NCI-H1105 (cell line): ENCODE data around the gene CEACAM18.
"Not testable (repeated sequence)": the region's sequence is repeated elsewhere in the genome, so short reads cannot be mapped to it uniquely, and the experiment has no call there.

Source experiments
- DNase-seq: peaks from one replicate; lab custom pipeline; 2025; lab: John Stamatoyannopoulos, UW

Gene CEACAM18

DNA sequence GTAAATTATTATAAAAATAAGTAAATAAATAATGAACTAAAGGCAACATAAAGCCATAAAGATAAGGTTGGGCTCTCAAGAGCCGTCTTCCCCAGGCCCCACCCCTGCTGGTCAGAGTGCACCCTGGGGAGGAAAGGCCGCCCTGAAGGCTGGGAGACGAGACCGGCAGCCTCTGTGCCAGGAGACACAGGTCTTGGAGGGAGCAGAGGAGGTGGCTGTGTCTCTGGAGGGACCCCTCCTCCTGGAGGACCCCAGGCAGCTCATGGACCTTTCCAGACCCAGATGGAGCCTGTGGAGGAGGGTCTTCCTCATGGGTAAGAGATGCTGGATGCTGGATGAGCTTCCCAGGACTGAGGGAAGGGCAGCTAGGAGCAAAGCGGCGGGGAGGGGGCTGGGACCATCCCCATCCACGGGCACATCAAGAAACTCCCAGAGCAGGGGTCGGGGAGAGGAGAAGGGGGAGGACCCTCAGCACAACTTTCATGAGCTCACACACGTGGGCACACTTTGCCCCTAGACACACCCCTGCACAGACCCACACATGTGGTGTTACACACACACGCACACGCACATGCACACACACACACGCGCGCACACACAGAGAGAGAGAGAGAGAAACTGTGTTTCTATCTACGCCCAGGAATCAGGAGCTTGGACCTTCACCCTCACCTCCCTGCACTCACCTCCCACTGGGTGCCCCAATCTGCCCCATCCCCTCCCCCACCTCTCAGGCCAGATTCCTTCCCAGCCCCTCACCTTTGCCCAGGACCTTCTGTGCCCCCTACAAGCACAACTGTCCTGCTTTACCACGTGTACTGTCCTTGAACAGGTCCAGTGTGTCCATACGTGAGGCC lies at the start of gene CEACAM18:
CEACAM18 (plus strand) TSS at position 159 of the 854 bp plus-strand sequence.
- no peak for DNase-seq

GRCh38 chr19:51430221-51430620 lies 48.1 kb upstream of the CEACAM18 start:
- DNase-seq, result no peak

- DNase-seq, result no peak
Observed at GRCh38 chr19:51431124-51431523, 47.2 kb upstream of the CEACAM18 start.

DNA sequence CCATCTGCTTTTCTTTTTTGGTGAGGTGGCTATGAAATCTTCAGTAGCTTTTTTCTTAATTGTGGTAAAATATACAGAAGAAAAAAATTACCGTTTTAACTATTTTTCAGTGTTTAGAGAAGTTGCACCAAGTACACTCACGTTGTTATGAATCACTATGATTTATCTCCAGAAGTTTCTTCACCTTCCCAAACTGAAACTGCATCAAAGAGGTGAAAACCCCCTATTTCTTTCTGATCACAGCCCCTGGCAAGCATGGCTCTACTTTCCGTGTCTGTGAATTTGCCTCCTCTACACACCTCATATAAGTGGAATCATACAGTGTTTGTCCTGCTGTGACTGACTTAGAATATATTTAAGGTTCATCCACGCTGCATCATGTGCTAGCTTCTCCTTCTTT lies 45.3 kb upstream of the CEACAM18 start:
- no peak for DNase-seq

- DNase-seq, result no peak
Observed at GRCh38 chr19:51434456-51434855, 43.9 kb upstream of the CEACAM18 start.

DNA sequence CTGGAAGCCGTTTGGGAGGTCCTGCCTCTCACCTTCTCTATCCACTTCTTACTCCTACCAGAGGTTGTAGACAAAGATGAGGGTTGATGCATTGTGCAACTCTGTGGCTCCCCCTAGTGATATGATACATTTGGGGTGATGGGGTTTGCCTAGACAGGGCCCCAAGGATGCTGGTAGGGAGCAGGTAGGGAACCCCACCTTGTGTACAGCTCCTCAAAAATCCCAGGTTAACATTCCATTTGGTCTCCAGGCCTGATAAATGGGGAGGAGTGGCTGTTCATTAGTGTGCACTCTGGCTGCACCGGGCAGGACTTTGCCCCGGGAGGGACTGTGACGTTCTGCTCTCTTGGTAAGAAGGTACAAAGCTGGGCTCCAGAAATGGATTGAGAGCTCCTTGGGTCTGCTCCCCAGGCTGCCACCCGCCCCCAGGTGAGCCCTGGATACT lies 39.3 kb upstream of the CEACAM18 start:
- no peak for DNase-seq

DNA sequence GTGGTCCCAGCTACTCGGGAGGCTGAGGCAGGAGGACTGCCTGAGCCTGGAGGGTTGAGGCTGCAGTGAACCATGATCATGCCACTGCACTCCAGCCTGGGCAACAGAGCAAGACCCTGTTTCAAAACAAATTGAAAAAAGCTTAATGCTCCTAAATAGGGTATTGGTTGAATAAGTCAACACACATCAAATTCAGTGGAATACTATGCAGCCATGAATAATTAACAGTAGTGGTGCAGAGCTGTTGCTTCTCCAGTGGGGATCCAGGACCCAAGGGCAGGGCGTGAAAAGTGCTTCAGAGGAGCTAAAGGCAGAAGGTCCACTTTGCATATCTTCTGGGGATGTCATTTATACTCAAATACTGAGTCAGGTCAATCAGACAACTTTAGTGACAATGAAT lies 38.3 kb upstream of the CEACAM18 start:
- DNase-seq, result no peak

GRCh38 chr19:51440846-51441409 lies 37.4 kb upstream of the CEACAM18 start:
- no peak for DNase-seq

GRCh38 chr19:51441410-51442390 lies 36.6 kb upstream of the CEACAM18 start:
- DNase-seq, result no peak

DNA sequence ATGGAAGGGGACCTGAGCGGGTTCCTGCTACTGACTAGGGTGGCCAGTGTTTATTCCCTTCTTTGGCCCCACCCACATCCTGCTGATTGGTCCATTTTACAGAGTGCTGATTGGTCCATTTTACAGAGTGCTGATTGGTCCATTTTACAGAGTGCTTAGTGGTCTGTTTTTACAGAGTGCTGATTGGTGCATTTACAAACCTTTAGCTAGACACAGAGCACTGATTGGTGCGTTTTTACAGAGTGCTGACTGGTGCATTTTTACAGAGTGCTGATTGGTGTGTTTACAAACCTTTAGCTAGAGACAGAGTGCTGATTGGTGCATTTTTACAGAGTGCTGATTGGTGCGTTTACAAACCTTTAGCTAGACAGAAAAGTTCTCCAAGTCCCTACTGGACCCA lies 30.8 kb upstream of the CEACAM18 start:
- not testable (repeated sequence) for DNase-seq

DNA sequence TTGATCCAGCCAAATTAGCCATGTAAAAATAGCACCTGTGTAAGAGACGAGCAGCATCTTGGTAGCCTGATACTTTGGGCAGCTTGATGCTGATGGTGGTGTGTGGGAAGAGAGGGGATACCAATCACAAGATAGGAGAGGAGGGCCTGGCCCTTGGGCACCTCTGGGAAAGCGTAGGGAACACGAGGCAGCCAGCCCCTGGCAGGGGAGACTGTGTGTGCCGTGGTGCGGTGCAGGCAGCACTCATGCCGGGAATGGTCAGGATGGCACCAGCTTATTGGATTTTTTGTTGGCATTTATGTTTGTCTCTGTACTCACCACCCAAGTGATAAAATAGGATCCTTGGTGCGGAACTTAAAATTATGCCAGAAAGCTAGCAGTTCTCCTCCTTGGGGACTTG lies 30.3 kb upstream of the CEACAM18 start:
- no peak for DNase-seq

- DNase-seq, result no peak
Observed at GRCh38 chr19:51448411-51449016, 29.8 kb upstream of the CEACAM18 start.

DNA sequence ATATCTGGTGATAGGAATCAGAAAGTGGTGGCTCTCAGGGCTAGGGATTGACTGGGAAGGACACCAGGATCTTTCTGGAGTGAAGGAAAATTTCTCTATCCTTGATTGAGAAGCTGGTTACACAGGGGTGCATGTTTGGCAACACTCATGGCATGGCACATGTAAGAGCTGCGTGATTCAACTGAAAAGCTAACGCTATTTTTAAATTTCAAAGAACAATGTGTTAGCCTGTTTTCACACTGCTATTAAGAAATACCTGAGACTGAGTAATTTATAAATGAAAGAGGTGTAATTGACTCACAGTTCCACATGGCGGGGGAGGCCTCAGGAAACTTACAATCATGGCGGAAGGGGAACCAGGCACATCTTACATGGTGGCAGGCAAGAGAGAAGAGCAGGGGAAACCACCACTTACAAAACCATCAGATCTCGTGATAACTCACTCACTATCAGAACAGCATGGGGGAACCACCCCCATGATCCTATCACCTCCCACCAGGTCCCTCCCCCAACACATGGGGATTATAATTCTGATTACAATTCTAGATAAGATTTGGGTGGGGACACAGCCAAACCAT lies 27.5 kb upstream of the CEACAM18 start:
- DNase-seq, result no peak

- DNase-seq, result no peak
Observed at GRCh38 chr19:51456541-51457290, 21.6 kb upstream of the CEACAM18 start.

- no peak for DNase-seq
Observed at GRCh38 chr19:51457351-51458013, 20.9 kb upstream of the CEACAM18 start.

DNA sequence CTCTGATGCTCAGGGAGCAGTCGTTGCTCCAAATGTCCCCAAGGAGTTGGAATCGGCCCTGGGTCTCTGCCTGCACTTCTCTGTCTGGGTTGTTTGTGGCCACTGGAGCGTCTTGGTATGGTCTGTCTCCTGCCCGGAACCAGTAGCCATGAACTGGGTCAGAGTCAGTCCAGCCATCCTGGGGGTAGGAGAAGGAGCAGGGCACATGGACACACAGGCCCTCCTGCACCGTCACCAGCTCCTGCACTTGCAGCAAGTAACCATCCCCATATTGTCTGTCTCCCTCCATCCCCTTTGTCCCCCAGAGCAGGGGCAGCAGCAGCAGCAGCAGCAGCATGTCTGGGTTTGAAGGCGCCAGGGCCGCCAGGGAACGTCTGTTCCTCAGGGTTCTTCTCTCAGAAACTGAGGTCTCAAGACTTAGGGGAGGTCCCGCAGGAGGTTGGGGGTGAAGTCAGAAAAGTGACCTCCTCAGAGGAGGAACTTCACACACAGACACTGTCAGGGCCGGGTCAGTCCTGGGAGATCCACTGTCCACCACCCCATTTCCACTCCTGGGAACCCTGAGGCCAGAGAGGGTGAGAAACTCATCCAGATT lies 20.2 kb upstream of the CEACAM18 start, which contains the start of gene SIGLEC8:
SIGLEC8 (minus strand) TSS at position 404 of the 595 bp plus-strand sequence; CDS start at position 337, 67 bp downstream.
- no peak for DNase-seq

GRCh38 chr19:51458899-51459505 lies 19.3 kb upstream of the CEACAM18 start:
- no peak for DNase-seq

DNA sequence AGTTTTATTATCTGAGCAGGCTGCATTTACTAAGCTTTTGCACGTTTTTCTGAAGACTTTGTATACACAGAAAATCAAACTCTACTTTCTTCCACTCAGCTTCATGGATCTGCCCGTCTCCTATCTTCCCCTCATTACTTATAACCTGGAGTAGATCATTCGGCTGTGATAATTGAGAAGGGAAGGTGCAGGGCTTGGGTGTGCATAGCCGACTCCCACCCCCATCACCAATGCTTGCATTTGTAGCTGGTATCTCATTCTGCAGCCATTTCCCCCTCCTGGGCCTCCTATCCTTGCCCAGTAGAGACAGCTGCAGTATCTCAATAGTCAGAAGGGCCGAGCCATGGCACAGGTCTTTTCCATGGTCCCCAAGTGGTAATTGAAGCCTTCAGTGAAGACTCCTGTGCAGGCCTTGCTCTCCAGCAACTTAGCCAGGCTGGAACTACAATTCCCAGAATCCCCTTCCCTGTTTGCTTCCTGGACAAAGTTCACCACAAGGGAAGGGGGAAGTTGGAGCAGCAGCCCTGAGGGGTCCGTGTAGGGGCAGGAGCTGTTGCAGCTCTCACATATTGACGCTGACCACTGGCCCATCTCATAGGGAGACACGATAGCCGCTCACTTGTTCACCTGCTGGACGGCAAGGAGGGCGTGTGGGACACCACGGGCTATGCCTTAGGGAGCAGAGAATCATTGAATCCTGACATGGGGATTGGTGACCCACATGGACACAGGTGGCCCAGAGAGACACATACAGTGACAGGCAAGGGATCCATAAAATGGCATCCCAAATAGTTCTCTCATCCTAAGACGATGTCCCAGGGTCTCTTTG lies 18.0 kb upstream of the CEACAM18 start:
- DNase-seq, result no peak
